ENCODE measurements around the gene CLTCL1.
"Not testable (repeated sequence)": the region's sequence is repeated elsewhere in the genome, so short reads cannot be mapped to it uniquely, and the experiment has no call there.

DNA sequence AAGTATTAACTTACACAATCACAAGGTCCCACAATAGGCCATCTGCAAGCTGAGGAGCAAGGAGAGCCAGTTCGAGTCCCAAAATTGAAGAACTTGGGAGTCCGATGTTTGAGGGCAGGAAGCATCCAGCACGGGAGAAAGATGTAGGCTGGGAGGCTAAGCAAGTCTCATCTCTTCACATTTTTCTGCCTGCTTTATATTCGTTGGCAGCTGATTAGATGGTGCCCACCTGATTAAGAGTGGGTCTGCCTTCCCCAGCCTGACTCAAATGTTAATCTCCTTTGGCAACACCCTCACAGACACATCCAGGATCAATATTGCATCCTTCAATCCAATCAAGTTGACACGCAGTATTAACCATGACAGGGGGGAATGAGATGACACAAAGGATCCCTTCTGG lies 38.7 kb upstream of the CLTCL1 start:
- TF ChIP-seq CTCF, POLR2A (IDR thresholded peaks at IDR 0.05): not testable (repeated sequence)

Measured in right lobe of liver (tissue), 4 donors.